Stomach smooth muscle (tissue), 2 donors: ENCODE data around the gene TMEM186.
"Not testable (repeated sequence)": the region's sequence is repeated elsewhere in the genome, so short reads cannot be mapped to it uniquely, and the experiment has no call there.

Source experiments
- H3K27ac ChIP-seq: one replicate; pipeline ENCODE4 v1.7.0; 2013; ENCODE audit warnings: mild to moderate bottlenecking, low read length, inconsistent platforms
- H3K27me3 ChIP-seq, 2 donors: one replicate each; pipeline ENCODE4 v1.7.0; 2013; ENCODE audit warnings: low read length in 2 of 2; ENCODE audit not compliant: insufficient read depth in 2 of 2, control insufficient read depth in 1 of 2
- H3K36me3 ChIP-seq, 2 donors: one replicate each; pipeline ENCODE4 v1.7.0; 2013; ENCODE audit warnings: low read length in 2 of 2; ENCODE audit not compliant: control insufficient read depth in 2 of 2, insufficient read depth in 2 of 2
- H3K4me1 ChIP-seq: one replicate; pipeline ENCODE4 v1.7.0; 2013; ENCODE audit warnings: low read length; ENCODE audit not compliant: control insufficient read depth, insufficient read depth
- H3K4me3 ChIP-seq, 2 donors: one replicate each; pipeline ENCODE4 v1.7.0; 2013; ENCODE audit warnings: low read length in 2 of 2
- H3K9ac ChIP-seq, 2 donors: one replicate each; pipeline ENCODE4 v1.7.0; 2013; ENCODE audit warnings: low read length in 2 of 2, mild to moderate bottlenecking in 1 of 2
- H3K9me3 ChIP-seq, 2 donors: one replicate each; pipeline ENCODE4 v1.7.0; 2013; ENCODE audit warnings: low read length in 2 of 2; ENCODE audit not compliant: control insufficient read depth in 2 of 2
- donor health status: healthy.
- donor health status: Pancreatic carcinoma.

TMEM186 gene

DNA sequence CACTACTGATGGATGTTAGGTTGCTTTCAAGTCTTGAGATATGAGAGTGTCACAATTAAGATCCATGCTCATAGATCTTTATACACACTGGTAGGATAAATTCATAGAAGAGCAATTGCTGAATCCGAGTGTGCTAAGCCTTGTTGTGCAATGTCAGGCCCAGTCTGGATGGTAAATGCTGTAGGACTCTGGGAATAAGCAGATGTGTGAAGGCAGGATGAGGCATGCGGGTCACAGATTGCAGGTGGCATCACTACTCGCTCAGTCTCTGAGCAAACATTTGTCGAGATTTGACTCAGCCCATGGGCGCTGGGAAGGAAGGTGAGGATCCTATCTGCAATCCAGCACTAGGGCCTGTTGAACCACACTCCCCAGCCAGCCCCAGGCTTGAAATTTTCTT, 40.7 kb downstream of the TMEM186 start:
- Histone ChIP-seq H3K27me3 (no peaks in the 10 kb centered on the region), H3K4me1 (no peaks in the 10 kb centered on the region), H3K36me3 (peaks cover 2 to 6% of the 10 kb centered on the region in 2 donors), H3K9ac (no peak overlapping the region), H3K27ac (no peak overlapping the region), H3K9me3 (no peaks in the 10 kb centered on the region), H3K4me3 (no peak overlapping the region)

DNA sequence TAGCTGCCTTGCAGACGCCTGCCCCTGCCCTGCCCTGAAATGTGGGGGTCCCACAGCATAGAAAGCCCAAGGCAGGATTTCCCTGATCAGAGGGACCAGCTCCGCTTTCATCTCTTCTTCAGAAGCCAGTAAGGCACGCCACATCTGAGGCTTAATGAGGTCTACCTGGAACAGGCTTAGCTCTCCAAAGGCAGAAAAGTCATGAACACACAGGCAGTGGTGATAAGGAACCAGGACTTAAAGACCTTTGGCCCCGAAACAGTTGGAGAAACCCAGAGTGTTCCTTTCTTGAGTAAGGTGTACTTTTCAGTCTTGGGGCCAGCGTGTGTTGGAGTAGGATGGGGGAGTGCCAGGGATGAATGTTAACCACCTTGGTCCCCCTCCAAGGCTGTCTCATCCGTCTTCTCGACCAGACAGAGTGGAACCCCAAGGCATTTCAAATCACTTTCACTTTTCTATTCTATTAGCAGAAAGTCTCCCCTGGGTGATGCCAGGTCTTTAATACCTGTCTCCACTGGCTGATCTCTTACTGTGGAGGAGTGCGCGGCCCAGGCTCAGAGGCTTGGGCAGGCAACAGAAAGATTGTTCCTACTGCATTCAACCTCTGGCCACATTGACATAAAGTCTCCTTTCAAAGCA, 43.9 kb downstream of the TMEM186 start:
- no peaks in the 10 kb centered on the region for H3K27me3 ChIP-seq
- no peak overlapping the region for H3K9ac ChIP-seq
- H3K4me1 ChIP-seq: no peaks in the 10 kb centered on the region
- H3K36me3 ChIP-seq: peaks cover 2% of the 10 kb centered on the region in 2 donors
- H3K4me3 ChIP-seq: no peak overlapping the region
- H3K27ac ChIP-seq: no peak overlapping the region
- no peaks in the 10 kb centered on the region for H3K9me3 ChIP-seq

DNA sequence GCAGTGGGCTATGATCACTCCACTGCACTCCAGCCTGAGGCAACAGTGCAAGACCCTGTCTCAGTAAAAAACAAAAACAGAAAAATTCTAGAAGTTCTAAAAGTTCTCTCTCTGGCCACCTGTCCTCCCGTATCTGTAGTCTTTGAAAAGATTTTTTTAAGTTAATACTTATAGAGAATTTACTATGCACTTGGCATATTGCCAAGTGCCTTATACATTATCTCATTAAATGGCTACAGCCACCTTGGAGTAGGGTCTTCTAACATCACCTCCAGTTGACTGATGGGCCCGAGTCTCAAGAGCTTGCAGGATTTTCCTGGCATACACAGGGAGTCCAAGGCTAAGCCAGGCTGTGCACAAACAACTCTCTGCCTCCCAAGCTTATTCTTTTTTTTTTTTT, 44.7 kb downstream of the TMEM186 start:
- H3K27ac ChIP-seq: no peak overlapping the region
- no peaks in the 10 kb centered on the region for H3K27me3 ChIP-seq
- no peaks in the 10 kb centered on the region for H3K9me3 ChIP-seq
- no peaks in the 10 kb centered on the region for H3K4me1 ChIP-seq
- H3K9ac ChIP-seq: no peak overlapping the region
- H3K36me3 ChIP-seq: peaks cover 2% of the 10 kb centered on the region in 2 donors
- H3K4me3 ChIP-seq: no peak overlapping the region

DNA sequence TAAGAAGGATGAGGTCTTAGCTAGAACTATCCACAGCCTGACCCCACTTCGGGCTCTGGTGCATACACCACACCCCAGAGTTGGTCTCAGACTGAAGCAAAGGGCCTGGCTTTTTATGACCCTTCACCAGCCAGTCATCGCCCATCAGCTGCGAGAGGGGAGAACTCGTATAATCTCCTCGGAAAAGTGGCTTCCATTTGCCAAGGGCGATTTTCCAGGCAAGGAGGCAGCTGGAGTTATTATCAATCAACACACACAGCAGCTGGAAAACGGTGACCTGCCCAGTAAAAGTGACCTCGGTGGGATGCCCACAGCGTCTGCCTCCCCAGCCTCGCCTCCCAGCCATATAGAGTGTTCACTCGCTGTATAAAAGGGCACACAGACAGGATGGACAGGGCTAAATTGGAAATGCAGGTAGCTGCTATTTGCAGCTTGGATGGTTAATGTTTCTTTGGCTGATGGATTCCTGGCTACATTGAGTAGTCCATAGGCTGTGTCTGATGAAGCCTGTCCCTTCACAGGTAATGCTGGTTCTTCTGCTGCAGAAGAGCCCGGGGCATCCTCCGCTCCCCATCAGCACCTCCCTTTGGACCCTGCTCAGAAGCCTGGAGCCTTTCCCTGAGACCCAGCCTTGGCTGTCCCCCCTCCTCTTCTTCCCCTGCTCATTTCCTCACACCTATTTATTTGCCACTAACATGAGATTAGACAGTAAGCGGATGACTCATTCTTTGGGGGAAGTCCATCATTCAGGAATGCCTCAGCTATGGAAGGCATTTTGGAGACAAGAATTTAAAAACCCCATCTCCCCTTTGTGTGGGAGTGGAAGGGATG, 45.7 kb downstream of the TMEM186 start:
- H3K27me3 ChIP-seq: no peaks in the 10 kb centered on the region
- H3K4me1 ChIP-seq: no peaks in the 10 kb centered on the region
- no peak overlapping the region for H3K27ac ChIP-seq
- no peak overlapping the region for H3K4me3 ChIP-seq
- H3K9ac ChIP-seq: no peak overlapping the region
- H3K36me3 ChIP-seq: peaks cover 0 to 3% of the 10 kb centered on the region in 2 donors
- no peaks in the 10 kb centered on the region for H3K9me3 ChIP-seq

DNA sequence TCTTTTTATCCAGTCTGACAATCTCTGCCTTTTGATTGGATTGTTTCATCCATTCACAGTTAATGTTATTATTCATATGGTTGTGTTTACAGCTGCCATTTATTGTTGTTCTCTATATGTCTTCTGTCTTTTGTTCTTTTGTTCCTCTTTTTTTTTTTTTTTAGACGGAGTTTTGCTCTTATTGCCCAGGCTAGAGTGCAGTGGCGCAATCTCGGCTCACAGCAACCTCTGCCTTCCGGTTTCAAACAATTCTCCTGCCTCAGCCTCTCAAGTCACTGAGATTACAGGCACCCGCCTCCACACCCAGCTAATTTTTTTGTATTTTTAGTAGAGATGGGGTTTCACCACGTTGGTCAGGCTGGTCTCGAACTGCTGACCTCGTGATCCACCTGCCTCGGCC, 48.5 kb downstream of the TMEM186 start:
- not testable (repeated sequence) for H3K4me1 ChIP-seq, H3K9me3 ChIP-seq, H3K27ac ChIP-seq, H3K9ac ChIP-seq, H3K4me3 ChIP-seq, H3K27me3 ChIP-seq, H3K36me3 ChIP-seq
